ENCODE data around the gene REST. TPM values are rescaled to one million over a fixed set of nuclear protein-coding genes. Genes with fewer than 3 reads are reported as not detected.

REST gene
- polyA plus RNA-seq, 1 donor (not counting 4 experiments of a cell fraction or from before 2014, with no cell fraction given): 22.6 TPM

GRCh38 chr4:56909086-56909894 lies 1.6 kb downstream of the REST start:
- TF ChIP-seq CTCF (optimal IDR thresholded peaks at IDR 0.05 in 1 of 3, IDR thresholded peaks at IDR 0.05 in 1 of 3, conservative IDR thresholded peaks at IDR 0.05 in 1 of 3; ENCODE audit: extremely low read depth in 1 of 3, insufficient read depth in 2 of 3, low read length in 3 of 3): no peak
- TF ChIP-seq EZH2 (IDR thresholded peaks at IDR 0.05; ENCODE audit: low read length): no peak
- Histone ChIP-seq H4K20me1 (ENCODE audit: control insufficient read depth, extremely low read depth, insufficient read depth, low read length) (no peaks in the 10 kb centered on the region), H3K27ac (ENCODE audit: control insufficient read depth, insufficient read depth, low read length) (peak overlapping the region; percentile 81), H3K36me3 (ENCODE audit: control insufficient read depth in 2 of 2, extremely low read depth in 1 of 2, insufficient read depth in 2 of 2, low read length in 2 of 2) (peaks cover 0 to 2% of the 10 kb centered on the region in 2 experiments), H3K27me3 (ENCODE audit: control insufficient read depth, extremely low read depth, insufficient read depth, low read length) (peaks cover 5% of the 10 kb centered on the region), H3K4me2 (ENCODE audit: control insufficient read depth, extremely low read depth, insufficient read depth, low read depth, low read length) (peak overlapping the region; percentile 86), H3K4me3 (ENCODE audit: control insufficient read depth in 2 of 3, extremely low read depth in 1 of 3, insufficient read depth in 2 of 3, low read depth in 1 of 3, low read length in 3 of 3) (peak overlapping the region; percentile 79 to 95 (median 88)), H2AFZ (ENCODE audit: control insufficient read depth, low read length) (peak overlapping the region; percentile 88), H3K4me1 (ENCODE audit: control insufficient read depth, extremely low read depth, insufficient read depth, low read length) (peaks cover 7% of the 10 kb centered on the region), H3K9ac (ENCODE audit: control insufficient read depth, extremely low read depth, insufficient read depth, low read length) (peak overlapping the region; percentile 87), H3K79me2 (ENCODE audit: control insufficient read depth, insufficient read depth, low read length) (peaks cover 52% of the 10 kb centered on the region), H3K9me1 (ENCODE audit: control insufficient read depth, extremely low read depth, insufficient read depth, low read length) (no peaks in the 10 kb centered on the region), H3K9me3 (ENCODE audit: control insufficient read depth, low read depth, low read length) (no peaks in the 10 kb centered on the region)
- FAIRE-seq (no peak), DNase-seq (ENCODE audit: low read depth, low spot score) (no peak)
- dilution Hi-C loops (cut with MboI; ENCODE audit: extremely low pct_ligation_motif_present, low sequenced_read_pairs): no loop called here

- H3K4me1 ChIP-seq (ENCODE audit: control insufficient read depth, extremely low read depth, insufficient read depth, low read length): peaks cover 7% of the 10 kb centered on the region
- dilution Hi-C loops (cut with MboI; ENCODE audit: extremely low pct_ligation_motif_present, low sequenced_read_pairs): no loop called here
- H3K4me3 ChIP-seq (ENCODE audit: control insufficient read depth in 2 of 3, extremely low read depth in 1 of 3, insufficient read depth in 2 of 3, low read depth in 1 of 3, low read length in 3 of 3): peak overlapping the region; percentile 79 to 95 (median 88)
- no peak overlapping the region for H2AFZ ChIP-seq (ENCODE audit: control insufficient read depth, low read length)
- peak overlapping the region; percentile 87 for H3K9ac ChIP-seq (ENCODE audit: control insufficient read depth, extremely low read depth, insufficient read depth, low read length)
- peak overlapping the region; percentile 86 for H3K4me2 ChIP-seq (ENCODE audit: control insufficient read depth, extremely low read depth, insufficient read depth, low read depth, low read length)
- no peak for DNase-seq (ENCODE audit: low read depth, low spot score)
- TF ChIP-seq EZH2 (IDR thresholded peaks at IDR 0.05; ENCODE audit: low read length): no peak
- no peak for TF ChIP-seq CTCF (optimal IDR thresholded peaks at IDR 0.05 in 1 of 3, IDR thresholded peaks at IDR 0.05 in 1 of 3, conservative IDR thresholded peaks at IDR 0.05 in 1 of 3; ENCODE audit: extremely low read depth in 1 of 3, insufficient read depth in 2 of 3, low read length in 3 of 3)
- no peak for FAIRE-seq
- peaks cover 61% of the 10 kb centered on the region for H3K79me2 ChIP-seq (ENCODE audit: control insufficient read depth, insufficient read depth, low read length)
- peaks cover 0 to 3% of the 10 kb centered on the region in 2 experiments for H3K36me3 ChIP-seq (ENCODE audit: control insufficient read depth in 2 of 2, extremely low read depth in 1 of 2, insufficient read depth in 2 of 2, low read length in 2 of 2)
- no peak overlapping the region for H3K27ac ChIP-seq (ENCODE audit: control insufficient read depth, insufficient read depth, low read length)
- H3K9me3 ChIP-seq (ENCODE audit: control insufficient read depth, low read depth, low read length): no peaks in the 10 kb centered on the region
- peaks cover 5% of the 10 kb centered on the region for H3K27me3 ChIP-seq (ENCODE audit: control insufficient read depth, extremely low read depth, insufficient read depth, low read length)
- H3K9me1 ChIP-seq (ENCODE audit: control insufficient read depth, extremely low read depth, insufficient read depth, low read length): no peaks in the 10 kb centered on the region
- H4K20me1 ChIP-seq (ENCODE audit: control insufficient read depth, extremely low read depth, insufficient read depth, low read length): no peaks in the 10 kb centered on the region
Observed at GRCh38 chr4:56910172-56910967, 2.7 kb downstream of the REST start.

All from keratinocyte (primary cell).